Measurements from ENCODE around the gene MYF5.

MYF5 gene

GRCh38 chr12:80716696-80717469 lies at the start of gene MYF5:
Gene MYF5, plus strand, starts transcription at chr12:80716912. Its CDS starts 152 bp downstream, at chr12:80717064.
- no peak for DNase-seq (ENCODE audit: low read depth)

DNA sequence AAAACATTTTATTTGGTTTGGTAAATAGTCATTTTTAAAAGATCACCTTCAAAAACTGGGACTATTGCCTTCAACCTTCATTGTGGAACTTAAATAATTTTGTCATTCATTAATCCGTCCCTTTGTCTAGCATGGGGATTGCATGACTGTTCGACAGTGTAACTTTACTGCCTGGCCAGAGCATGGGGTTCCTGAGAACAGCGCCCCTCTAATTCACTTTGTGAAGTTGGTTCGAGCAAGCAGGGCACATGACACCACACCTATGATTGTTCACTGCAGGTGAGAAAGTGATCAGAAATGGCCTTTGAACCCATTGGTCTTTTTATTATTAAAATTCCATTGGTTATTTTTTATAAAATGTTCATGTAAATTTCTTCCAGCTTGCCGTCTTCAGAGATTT lies 46.5 kb upstream of the MYF5 start:
- no peak for DNase-seq (ENCODE audit: low read depth)

DNA sequence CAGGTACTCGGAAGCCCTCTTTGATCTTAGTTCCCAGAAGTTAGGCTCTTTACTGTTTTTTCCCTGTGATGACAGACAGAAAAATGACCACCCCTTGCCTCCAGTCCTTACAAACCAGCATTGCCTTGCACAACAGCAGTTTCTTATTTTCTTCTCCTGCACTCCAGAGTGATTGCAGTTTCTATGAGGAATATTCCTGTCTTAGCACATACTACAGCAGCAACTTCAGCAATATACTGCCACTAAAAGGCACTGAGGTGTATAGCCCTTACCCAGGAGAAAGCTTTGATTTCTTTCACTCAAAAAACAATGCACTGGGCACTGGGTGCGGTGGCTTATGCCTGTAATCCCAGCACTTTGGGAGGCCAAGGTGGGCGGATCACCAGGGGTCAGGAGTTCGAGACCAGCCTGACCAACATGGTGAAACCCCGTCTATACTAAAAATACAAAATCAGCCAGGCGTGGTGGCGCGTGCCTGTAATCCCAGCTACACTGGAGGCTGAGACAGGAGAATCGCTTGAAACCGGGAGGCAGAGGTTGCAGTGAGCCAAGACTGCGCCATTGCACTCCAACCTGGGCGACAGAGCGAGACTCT lies 40.6 kb upstream of the MYF5 start:
- peak; percentile 8 for DNase-seq (ENCODE audit: low read depth)

DNA sequence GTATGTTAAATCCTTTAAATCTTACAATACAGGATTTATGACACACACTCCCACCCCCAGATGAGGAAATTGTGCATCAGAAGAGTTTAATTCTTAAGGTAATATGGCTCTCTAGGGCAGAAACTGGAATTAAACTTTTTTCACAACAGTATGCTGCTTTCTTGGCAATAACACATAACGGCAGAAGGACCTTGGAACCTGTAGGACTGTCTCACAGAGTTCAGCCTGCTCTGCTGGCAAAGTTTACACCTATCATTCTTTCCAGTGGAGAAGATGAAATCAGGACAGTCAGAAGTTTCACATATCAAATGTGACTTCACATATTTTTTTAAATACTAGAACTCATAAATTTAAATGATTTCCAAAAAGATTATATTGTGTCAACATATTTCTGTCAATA lies 39.9 kb upstream of the MYF5 start:
- no peak for DNase-seq (ENCODE audit: low read depth)

GRCh38 chr12:80677994-80678393 lies 38.7 kb upstream of the MYF5 start:
- no peak for DNase-seq (ENCODE audit: low read depth)

DNA sequence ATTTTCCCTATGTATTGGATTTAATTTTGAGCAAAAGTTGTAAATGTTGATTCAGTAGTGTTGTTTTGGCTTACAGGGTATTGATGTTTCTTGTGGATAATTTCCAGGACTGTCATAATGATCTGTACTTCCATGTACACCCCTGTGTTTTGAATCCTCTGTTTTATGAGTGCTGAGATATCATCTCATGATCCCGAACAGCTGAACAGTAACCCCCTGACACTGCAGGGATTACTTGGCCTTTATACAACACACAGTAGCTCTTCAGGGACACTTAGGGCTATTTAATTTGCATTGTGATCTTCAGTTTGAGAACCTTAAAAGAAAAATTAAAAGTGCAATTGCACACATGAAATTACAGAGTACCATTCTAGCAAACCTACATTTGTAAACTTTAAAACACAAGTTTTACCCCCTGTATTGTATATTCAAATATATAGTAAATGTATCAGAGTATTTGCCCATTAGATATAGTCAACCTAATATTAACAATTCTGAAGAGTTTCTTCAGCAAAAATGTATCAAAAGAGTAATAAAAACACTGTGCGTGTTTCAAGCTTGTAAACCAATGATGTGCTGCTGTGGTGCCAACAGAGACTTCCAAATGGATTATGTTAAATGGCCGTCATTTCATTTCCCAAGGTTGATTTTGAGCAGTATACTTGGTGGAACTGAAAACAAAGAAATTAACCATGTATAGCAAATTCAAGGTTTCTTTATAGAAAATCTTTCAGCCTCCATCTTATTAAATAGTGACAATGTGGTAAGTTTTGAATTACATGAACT lies 37.2 kb upstream of the MYF5 start:
- no peak for DNase-seq (ENCODE audit: low read depth)

DNA sequence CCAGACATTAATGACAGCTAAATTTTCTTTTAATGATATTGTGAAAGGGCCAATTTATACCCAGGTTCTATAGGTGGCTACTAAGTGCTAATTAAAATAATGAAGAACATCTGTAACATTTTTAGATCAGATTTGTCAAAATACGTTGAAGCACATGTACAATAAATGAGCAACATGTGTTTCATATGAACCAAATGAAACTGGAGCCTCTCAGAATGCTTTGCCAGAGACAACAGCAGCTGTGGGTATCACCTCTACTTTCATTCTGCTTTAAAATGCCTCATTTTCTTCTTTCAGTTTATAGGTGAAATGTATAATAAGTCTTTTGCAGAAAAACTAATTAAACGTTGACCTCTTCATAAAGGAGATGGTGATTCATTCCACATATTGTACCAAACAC lies 35.4 kb upstream of the MYF5 start:
- no peak for DNase-seq (ENCODE audit: low read depth)

GRCh38 chr12:80681786-80682185 lies 34.9 kb upstream of the MYF5 start:
- no peak for DNase-seq (ENCODE audit: low read depth)

DNA sequence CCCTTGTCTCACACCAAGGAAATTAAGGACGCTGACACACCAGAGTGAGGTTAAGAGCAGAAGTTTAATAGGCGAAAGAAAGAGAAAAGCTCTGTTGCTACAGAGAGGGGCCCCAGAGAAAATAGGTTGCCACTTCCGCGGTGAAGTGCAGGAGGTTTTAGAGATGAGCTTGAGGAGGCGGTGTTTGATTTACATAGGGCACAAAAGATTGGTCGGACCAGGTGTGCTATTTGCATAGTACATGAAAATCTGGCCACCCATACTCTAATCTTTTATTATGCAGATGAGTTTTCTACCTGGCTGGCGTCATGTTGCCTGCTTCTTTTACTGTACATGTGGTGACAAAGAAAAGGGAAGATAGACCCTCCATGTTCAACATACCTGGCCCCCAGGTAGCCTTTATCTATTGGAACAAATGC lies 32.6 kb upstream of the MYF5 start:
- no peak for DNase-seq (ENCODE audit: low read depth)

DNA sequence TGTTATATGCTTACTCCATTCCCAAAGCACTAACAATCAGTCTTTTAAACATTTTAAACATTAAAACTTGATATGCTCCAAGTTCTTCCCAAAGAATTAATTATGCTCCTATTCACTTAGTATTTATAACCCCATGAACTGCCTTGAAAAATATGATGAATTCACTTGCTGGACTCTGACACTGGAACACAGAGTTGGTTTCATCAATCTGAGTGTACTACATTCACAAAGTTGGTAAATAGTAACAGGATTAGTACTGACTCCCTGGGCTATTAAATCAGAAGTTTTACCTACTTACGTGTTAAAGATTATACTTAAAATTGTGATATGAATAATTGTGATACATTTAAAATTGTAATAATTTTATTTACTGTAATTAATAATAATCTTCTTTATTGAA lies 26.6 kb upstream of the MYF5 start:
- no peak for DNase-seq (ENCODE audit: low read depth)

GRCh38 chr12:80690513-80690912 lies 26.2 kb upstream of the MYF5 start:
- no peak for DNase-seq (ENCODE audit: low read depth)

DNA sequence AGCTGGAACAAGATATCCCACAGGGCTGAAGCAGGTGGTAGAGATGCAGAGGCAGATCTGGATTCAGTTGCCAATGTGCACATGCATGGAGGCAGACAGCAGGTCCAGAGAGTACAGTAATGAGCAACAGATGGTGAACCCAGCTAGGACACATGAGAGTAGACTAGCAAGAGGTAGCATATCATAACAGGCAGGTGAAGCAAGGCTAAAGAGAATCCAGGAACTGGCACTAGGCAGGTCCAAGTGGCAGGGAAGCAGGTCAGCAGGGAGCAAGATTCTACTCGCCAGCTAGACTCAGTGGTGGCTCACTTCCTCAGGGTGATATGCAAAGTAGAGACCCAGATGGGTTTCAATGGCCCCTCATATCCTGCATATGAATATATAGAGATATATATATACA lies 24.6 kb upstream of the MYF5 start:
- no peak for DNase-seq (ENCODE audit: low read depth)

DNA sequence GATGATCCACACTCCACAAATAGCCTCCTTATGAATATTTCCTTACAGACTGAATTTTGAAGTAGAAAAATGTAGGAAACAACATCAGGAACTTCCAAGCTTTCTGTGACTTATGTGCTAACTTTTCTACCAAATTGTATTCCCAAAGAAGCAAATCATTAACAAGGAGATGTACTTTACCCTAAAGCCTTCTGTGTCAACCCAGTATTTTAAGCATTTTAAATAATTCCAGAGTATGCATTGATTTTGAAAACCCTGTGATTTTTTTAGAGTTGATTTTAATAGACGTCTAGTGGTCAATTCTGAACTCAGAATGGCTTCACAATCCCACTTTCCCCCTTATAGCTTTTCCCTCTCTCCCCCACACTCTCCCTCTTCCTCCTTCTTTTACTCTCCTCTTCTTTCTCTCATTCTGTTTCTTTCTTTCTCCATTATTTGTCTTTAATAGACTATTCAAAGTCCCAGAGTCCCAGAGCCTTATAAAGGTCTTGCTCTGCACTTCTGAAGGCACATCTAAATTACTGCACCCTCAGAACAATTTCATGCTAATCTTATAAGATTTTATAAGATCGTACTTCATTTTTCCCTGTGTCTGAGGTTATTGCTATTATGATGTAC lies 19.3 kb upstream of the MYF5 start:
- no peak for DNase-seq (ENCODE audit: low read depth)

DNA sequence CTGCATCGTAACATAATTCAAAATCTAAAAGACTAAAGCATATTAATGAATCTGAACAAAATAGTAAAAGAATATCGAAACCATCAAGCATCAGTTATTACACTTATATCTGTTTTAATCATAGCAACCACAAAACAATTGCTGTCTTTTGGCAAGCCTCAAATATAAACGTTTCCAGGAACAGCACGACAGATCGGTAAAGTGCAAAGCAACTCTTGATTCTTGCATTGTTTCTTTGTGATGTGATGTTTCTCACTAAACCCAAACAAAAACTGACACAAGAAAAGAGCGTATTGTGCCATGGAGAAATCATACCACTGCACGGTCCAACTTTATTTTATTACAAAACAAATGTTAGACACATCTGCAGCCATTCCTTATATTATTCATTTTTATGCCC lies 18.5 kb upstream of the MYF5 start:
- DNase-seq (ENCODE audit: low read depth): no peak

GRCh38 chr12:80698847-80699542 lies 17.7 kb upstream of the MYF5 start:
- DNase-seq (ENCODE audit: low read depth): no peak

DNA sequence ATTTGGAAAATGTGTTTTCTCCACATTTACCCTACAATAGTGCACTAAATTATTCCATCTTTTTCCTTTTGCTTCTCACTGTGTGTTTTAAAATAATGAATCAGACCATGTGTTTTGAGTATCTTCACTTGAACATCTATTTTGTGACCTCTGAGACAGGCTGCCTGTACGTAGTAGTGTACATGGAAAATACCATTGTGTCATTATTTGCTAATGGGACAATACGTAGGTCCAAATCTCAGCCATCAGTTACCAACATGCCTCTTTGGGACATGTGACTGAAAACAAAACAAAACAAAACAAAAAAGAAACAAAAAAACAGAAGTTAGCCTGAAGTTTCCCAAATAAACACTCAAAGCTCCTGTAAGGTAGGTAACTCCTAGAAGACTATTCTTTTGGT lies 16.4 kb upstream of the MYF5 start:
- DNase-seq (ENCODE audit: low read depth): no peak

- DNase-seq (ENCODE audit: low read depth): no peak
Measured at GRCh38 chr12:80701388-80701787, 15.3 kb upstream of the MYF5 start.

- DNase-seq (ENCODE audit: low read depth): peak; percentile 21
Measured at GRCh38 chr12:80702889-80703805, 13.6 kb upstream of the MYF5 start.

DNA sequence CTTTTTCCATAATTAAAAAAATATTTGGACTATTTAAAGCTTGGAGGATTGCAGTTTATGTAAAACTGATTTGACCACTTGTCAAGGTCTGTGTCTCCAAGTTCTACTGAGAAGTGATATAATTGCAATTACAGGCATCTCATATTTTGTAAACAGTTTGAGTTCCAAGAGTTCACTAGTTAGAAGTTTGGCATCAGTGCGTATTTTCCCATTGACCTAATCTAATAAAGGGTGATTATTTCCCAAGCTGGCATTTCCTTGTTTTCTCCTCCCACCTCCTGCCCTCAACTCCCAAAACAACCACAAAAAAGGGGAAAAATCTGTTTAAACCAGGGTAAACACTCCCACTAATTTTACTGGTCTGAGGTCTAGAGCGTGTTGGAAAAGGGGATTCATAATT lies 12.3 kb upstream of the MYF5 start:
- no peak for DNase-seq (ENCODE audit: low read depth)

DNA sequence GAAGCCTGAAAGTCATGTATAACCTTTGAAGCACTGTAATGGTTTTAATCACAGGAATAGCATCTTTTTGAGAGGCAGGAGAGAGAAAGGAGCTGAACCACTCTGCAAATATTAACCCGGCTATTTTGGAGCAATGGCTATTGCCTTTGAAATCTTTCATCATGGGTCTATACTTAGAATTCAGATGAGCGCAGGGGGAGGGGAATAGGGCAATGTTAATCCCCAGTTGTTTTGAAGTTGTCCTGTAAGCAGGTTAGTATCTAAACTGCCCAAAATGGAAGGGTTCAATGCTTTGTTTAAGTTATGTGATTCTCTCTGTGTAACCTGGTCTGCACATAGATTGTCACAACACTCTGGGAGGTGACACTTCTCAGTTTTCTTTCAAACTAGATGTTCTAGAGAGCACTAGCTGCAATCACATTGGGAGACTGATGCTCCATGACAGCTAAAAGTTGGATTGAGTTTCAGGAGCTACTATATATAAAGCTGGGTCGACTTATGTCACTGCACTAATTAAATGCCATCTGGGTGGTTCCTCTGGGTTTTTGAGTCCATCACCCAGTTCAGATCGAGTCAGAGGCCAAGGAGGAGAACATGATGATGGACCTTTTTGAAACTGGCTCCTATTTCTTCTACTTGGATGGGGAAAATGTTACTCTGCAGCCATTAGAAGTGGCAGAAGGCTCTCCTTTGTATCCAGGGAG lies 9.4 kb upstream of the MYF5 start, which contains the start of gene MYF6:
MYF6 (plus strand) TSS at position 509 of the 704 bp plus-strand sequence; CDS start at position 595, 86 bp downstream.
- no peak for DNase-seq (ENCODE audit: low read depth)

All from stromal cell of bone marrow (primary cell).